ENCODE data around the gene ZNF263.

Gene ZNF263

GRCh38 chr16:3328643-3329042, 45.4 kb downstream of the ZNF263 start:
- DNase-seq: no peak

Measured in activated naive CD4-positive, alpha-beta T cell treated with anti-CD3 and anti-CD28 coated beads, Interleukin-2, amount 50 U/mL, for 16 hours (primary cell).